ENCODE data around the gene MTSS2. TPM values are rescaled to one million over a fixed set of nuclear protein-coding genes. Genes with fewer than 3 reads are reported as not detected.

Gene MTSS2
- total RNA-seq, 1 donor, result 97.6 TPM

DNA sequence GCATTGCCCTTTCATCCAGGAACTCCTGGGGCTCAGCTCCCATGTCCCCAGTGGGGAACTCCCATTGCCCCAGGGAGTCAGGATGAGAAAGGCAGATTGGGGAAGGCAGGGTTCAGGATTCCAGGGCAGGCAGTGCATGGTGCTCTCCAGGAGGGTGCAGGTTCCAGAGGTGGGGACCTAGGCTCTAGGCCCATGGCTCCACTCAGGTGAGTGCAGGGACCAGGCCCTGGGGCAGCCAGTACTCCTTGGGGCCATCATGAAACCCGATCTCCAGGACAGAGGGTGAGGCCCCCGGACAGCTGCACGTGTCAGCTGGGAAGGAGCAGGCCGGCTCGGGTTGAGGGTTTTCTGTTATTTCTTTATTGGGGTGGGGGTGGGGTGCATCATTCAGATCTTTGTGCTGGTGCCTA is 1.3 kb upstream of the MTSS2 start:
- TF ChIP-seq, protein P1, sequence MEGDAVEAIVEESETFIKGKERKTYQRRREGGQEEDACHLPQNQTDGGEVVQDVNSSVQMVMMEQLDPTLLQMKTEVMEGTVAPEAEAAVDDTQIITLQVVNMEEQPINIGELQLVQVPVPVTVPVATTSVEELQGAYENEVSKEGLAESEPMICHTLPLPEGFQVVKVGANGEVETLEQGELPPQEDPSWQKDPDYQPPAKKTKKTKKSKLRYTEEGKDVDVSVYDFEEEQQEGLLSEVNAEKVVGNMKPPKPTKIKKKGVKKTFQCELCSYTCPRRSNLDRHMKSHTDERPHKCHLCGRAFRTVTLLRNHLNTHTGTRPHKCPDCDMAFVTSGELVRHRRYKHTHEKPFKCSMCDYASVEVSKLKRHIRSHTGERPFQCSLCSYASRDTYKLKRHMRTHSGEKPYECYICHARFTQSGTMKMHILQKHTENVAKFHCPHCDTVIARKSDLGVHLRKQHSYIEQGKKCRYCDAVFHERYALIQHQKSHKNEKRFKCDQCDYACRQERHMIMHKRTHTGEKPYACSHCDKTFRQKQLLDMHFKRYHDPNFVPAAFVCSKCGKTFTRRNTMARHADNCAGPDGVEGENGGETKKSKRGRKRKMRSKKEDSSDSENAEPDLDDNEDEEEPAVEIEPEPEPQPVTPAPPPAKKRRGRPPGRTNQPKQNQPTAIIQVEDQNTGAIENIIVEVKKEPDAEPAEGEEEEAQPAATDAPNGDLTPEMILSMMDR (IDR thresholded peaks at IDR 0.05; ENCODE audit: insufficient read depth, low read depth, low read length), result no peak
- H3K4me3 ChIP-seq (ENCODE audit: low read depth, low read length), result no peak overlapping the region
- no peak for DNase-seq (ENCODE audit: low read depth)

DNA sequence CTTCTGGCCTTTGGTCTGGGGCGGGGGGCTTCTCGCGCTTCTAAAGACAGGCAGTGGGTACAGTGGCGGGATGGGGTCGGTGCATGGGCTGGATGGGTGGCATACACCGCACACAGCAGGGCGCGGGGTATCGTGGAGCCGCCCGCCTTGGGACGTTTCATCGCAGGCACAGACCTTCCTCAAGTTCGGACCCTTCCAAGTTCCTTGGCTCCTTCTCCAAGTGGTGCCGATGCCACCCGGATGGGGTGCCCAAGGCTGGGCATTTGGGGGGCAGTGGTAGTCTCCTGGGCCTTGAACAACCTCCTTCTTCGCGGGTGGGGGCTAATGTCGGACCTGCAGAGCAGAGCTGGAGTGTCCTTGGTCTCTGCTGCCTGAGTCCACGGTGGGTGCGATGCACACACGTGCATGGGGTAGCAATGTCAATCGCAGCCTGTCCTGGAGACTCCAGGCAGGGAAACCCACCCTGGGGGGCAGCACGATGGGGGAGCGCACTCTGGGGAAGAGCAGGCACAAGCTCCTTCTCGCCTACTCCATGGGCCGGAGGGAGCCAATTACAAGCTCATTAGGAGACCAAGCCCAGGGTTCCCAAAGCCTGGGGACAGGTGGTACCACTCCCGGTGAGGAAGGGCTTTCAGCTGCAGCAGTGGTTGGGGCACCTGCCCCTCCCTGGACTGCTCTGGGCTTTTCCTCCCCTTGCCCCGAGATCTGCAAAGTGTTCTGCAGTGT is 686 bp upstream of the MTSS2 start:
- peak overlapping the region; percentile 36 for H3K4me3 ChIP-seq (ENCODE audit: low read depth, low read length)
- TF ChIP-seq, protein P1 (IDR thresholded peaks at IDR 0.05; ENCODE audit: insufficient read depth, low read depth, low read length), result no peak
- DNase-seq (ENCODE audit: low read depth), result no peak

DNA sequence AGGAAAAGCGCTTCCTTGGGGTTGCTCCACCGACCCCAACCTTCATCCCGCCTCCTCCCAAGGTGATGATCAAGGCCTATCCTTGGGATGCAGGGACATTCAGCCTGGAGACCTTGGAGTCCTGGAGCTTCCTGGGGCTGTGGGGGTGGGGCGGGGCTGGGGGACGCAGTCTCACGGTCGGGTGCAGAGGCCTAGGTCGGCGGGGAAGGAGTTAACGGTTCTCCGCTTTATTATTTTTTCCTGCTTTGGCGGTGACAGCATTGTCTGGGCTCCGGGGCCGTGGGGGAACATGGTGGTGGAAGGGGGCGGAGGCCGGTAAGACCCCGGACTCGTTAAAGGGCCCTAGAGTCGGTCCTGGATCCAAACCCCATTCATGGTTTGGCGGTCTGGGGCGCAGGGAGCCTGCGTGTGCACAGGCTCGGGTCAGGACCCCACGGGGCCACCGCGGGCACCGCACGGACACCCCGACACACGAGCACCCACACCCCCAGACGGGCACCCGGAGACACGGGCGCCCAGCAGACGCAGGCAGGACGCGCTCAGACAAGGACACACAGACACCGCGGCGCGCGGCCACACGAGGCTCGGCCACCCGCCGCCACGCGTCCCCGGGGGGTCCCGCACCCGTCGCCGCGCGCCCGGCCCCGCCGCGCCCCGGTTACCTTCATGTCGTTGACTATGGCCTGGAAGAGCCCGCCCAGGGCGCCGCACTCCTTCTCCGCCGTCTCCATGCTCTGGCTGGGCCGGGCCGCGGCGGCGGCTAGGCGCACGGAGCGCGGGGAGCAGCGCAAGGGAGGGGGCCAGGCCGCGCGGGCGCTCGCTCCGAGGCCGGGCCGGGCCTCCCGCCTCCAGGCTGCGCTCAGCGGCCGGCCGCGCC is 554 bp downstream of the MTSS2 start:
- TF ChIP-seq, protein P1 (IDR thresholded peaks at IDR 0.05; ENCODE audit: insufficient read depth, low read depth, low read length), result no peak
- peak overlapping the region; percentile 87 for H3K4me3 ChIP-seq (ENCODE audit: low read depth, low read length)
- no peak for DNase-seq (ENCODE audit: low read depth)

DNA sequence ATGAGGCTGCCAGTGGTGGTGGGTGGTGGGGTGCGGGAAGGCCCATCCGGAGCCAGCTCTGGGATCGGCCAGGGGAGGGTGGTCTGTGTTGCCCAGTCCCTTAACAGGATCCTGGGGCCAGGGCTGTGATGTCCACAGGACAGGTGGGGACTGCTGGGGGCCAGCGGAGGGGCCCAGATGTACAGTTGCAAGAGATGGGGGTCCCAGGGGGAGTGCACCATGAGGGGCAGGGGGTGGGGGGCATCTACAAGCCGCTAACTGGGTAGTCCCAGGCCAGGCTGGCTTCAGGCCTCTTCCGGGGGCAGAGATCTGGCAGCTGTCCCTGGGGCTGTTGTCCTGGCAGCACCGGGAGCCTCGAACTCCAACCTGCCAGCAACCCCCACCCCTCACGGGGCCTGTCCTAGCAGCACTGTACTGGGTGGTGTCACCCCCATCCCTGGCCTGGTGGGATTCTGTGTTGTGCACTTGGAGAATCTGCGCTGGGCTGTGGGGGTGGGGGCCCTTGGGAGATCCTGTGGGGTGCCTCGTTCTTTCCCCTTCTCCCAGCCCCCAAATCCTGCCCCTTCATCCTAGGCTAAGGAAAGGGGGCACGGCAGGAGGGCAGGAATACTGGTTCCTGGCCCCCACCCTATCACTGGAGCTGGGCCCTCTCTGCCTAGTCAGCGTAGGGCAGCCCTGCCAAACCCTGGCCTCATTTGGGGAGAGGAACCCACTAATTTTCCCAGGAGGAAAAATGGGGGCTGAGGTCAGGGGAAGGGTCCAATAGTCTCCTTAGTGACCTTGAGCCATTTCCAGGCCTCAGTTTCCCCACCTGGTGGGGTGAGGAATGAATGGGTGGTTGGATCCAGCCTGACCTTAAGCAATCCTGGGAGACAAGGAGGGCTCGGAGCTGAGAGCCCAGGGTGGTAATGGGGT is 1.4 kb downstream of the MTSS2 start:
- TF ChIP-seq, protein P1 (IDR thresholded peaks at IDR 0.05; ENCODE audit: insufficient read depth, low read depth, low read length), result no peak
- peak overlapping the region; percentile 87 for H3K4me3 ChIP-seq (ENCODE audit: low read depth, low read length)
- DNase-seq (ENCODE audit: low read depth), result no peak

DNA sequence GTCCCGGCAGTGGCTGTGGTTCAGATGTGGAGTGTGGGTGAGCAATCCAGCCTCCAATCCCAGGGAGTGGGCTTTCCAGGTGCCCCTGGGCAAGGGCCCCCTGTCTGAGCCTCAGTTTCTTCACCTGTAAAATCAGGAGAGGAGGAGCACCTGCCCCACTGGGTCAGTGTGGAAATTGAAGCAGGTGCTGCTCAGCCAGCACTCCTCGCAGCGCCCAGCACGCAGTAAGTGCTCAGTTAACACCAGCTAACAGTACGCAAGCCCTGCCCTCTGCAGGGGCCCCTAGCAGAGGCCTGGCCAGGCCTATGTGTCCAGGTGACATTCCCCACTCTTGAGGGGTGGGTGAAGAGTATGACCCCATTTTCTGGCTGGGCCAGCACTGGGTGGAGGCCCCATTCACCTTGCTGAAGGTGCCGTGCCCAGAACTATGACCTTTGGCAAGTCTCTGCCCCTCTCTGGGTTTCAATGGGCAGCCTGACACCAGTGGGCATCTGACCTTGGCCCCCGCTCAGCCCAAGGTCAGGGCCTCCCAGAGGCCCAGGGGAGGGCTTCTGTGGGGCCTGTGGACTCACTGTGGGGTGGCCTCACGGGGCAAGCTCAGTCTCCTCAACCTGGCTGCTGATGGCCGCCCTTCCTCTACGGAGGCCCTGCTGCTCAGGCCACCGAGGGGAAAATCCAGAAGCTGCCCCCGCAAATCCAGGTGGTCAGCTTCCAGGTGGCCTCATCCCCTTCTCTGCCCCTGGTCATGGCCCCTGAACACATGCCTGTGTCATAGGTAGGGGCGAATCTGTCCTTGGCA is 2.5 kb downstream of the MTSS2 start:
- peak overlapping the region; percentile 87 for H3K4me3 ChIP-seq (ENCODE audit: low read depth, low read length)
- TF ChIP-seq, protein P1 (IDR thresholded peaks at IDR 0.05; ENCODE audit: insufficient read depth, low read depth, low read length), result no peak
- DNase-seq (ENCODE audit: low read depth), result no peak

Data from fibroblast of villous mesenchyme (primary cell).